Lung (tissue), 12 donors: ENCODE results near the gene UBE2I. TPM values are rescaled to one million over a fixed set of nuclear protein-coding genes. Genes with fewer than 3 reads are reported as not detected.

Experiments used
- ATAC-seq: fragments of 200-7000 bp; cut with Tn5 transposase; one replicate; pipeline ENCODE4 v1.9.1; 2020; ENCODE audit warnings: moderate number of reproducible peaks; ENCODE audit not compliant: insufficient read depth, low FRiP score
- DNase-seq, 3 donors: peaks; one replicate each; pipeline ENCODE4 v3.0.0-alpha.2; 2013 to 2017
- H3K27ac ChIP-seq, 2 donors: one replicate each; pipeline ENCODE4 v1.5.1; 2013; ENCODE audit warnings: mild to moderate bottlenecking in 2 of 2, moderate library complexity in 2 of 2, control low read depth in 1 of 2, inconsistent platforms in 1 of 2, low read depth in 1 of 2, low read length in 1 of 2
- H3K27me3 ChIP-seq, 3 donors: one replicate each; pipeline ENCODE4 v1.5.1; 2013; ENCODE audit warnings: low read length in 2 of 3; ENCODE audit not compliant: control insufficient read depth in 3 of 3, insufficient read depth in 3 of 3
- H3K36me3 ChIP-seq, 4 donors: one replicate each; pipeline ENCODE4 v1.5.1; 2013; ENCODE audit warnings: low read length in 4 of 4, mild to moderate bottlenecking in 1 of 4, moderate library complexity in 1 of 4; ENCODE audit not compliant: control insufficient read depth in 4 of 4, insufficient read depth in 4 of 4
- H3K4me1 ChIP-seq, 5 donors: one replicate each; pipeline ENCODE4 v1.5.1; 2013; ENCODE audit warnings: low read length in 5 of 5, mild to moderate bottlenecking in 2 of 5, moderate library complexity in 1 of 5; ENCODE audit not compliant: control insufficient read depth in 5 of 5, insufficient read depth in 5 of 5
- H3K4me3 ChIP-seq: one replicate; pipeline ENCODE4 v1.5.1; 2013; ENCODE audit warnings: mild to moderate bottlenecking, control low read depth, moderate library complexity
- H3K9ac ChIP-seq, 2 donors: one replicate each; pipeline ENCODE4 v1.5.1; 2013; ENCODE audit warnings: low read length in 2 of 2, control low read depth in 1 of 2; ENCODE audit not compliant: insufficient read depth in 1 of 2
- H3K9me3 ChIP-seq, 4 donors: one replicate each; pipeline ENCODE4 v1.5.1; 2013; ENCODE audit warnings: low read length in 3 of 4, mild to moderate bottlenecking in 1 of 4, moderate library complexity in 1 of 4; ENCODE audit not compliant: control insufficient read depth in 4 of 4, insufficient read depth in 3 of 4
- CTCF ChIP-seq: IDR thresholded peaks from 2 replicates; pipeline ENCODE4 v1.5.1; 2012; ENCODE audit warnings: mild to moderate bottlenecking; ENCODE audit errors: control extremely low read depth, extremely low read depth
- WGBS, 2 donors: extraction: QIAGEN DNeasy Blood & Tissue Kit; methylation state at CpG; one replicate each; pipeline ENCODE4 v1.1.7; 2013; 5-methylcytosine and 5-hydroxymethylcytosine counted together
- polyA plus RNA-seq, 2 donors: library from polyadenylated mRNA; stranded (reverse); fragments of 200-250 nt; gene quantifications; one replicate each; pipeline ENCODE4 v1.2.1, GENCODE V29; 2013
- total RNA-seq, 2 donors: library from RNA; depleted of rRNA in 1 of 2; stranded (reverse); fragments of >200 nt in 1 of 2; gene quantifications; one replicate each; pipeline ENCODE4 v1.2.1, GENCODE V29; 2014 to 2021
- donor health status: control.
- donor health status: control.
- donor health status: Bipolar disorder and iron deficiency.
- donor health status: healthy.
- donor health status: DM: yes; HTN: yes; CAD: no.

Gene UBE2I
- total and polyA plus RNA-seq, 4 donors: 63.9 to 96.8 (median 81.5) TPM

GRCh38 chr16:1263591-1264344 lies 45.7 kb upstream of the UBE2I start:
- Histone ChIP-seq H3K4me1 (peaks cover 0 to 7% (median 0%) of the 10 kb centered on the region in 5 donors), H3K36me3 (no peaks in the 10 kb centered on the region), H3K9ac (no peak overlapping the region), H3K27me3 (peaks cover 6 to 38% (median 17%) of the 10 kb centered on the region in 3 donors), H3K4me3 (no peak overlapping the region), H3K9me3 (peaks cover 0 to 15% (median 0%) of the 10 kb centered on the region in 4 donors), H3K27ac (no peak overlapping the region)
- ATAC-seq: no peak
- no peak for TF ChIP-seq CTCF
- 64 to 86% methylated on average over 15 of the region's 15 CpGs for WGBS, 2 donors
- no peak for DNase-seq

- Histone ChIP-seq H3K9ac (no peak overlapping the region), H3K9me3 (peaks cover 0 to 13% (median 0%) of the 10 kb centered on the region in 4 donors), H3K27ac (no peak overlapping the region), H3K4me3 (no peak overlapping the region), H3K4me1 (peaks cover 0 to 7% (median 0%) of the 10 kb centered on the region in 5 donors), H3K27me3 (peaks cover 3 to 30% (median 17%) of the 10 kb centered on the region in 3 donors), H3K36me3 (no peaks in the 10 kb centered on the region)
- 96 to 98% methylated on average over 16 of the region's 16 CpGs for WGBS, 2 donors
- DNase-seq (no peak), ATAC-seq (no peak)
- no peak for TF ChIP-seq CTCF
Measured at GRCh38 chr16:1264345-1265089, 44.9 kb upstream of the UBE2I start.

GRCh38 chr16:1265090-1265630 lies 44.3 kb upstream of the UBE2I start:
- no peak for TF ChIP-seq CTCF
- Histone ChIP-seq H3K36me3 (no peaks in the 10 kb centered on the region), H3K4me1 (peaks cover 0 to 7% (median 0%) of the 10 kb centered on the region in 5 donors), H3K27me3 (peaks cover 2 to 24% (median 13%) of the 10 kb centered on the region in 3 donors), H3K4me3 (no peak overlapping the region), H3K9ac (no peak overlapping the region), H3K27ac (no peak overlapping the region), H3K9me3 (peaks cover 0 to 10% (median 0%) of the 10 kb centered on the region in 4 donors)
- no peak for DNase-seq
- WGBS, 2 donors: 83 to 89% methylated on average over 13 of the region's 13 CpGs
- ATAC-seq: no peak
